Measurements from ENCODE around the gene PHLDA1. TPM values are rescaled to one million over a fixed set of nuclear protein-coding genes. Genes with fewer than 3 reads are reported as not detected.
A peak's percentile ranks its signal among the peaks of the same experiment; 100 is the strongest.

Gene PHLDA1
- total and polyA plus RNA-seq, 11 donors = 3.0 to 44.4 (median 5.5) TPM

DNA sequence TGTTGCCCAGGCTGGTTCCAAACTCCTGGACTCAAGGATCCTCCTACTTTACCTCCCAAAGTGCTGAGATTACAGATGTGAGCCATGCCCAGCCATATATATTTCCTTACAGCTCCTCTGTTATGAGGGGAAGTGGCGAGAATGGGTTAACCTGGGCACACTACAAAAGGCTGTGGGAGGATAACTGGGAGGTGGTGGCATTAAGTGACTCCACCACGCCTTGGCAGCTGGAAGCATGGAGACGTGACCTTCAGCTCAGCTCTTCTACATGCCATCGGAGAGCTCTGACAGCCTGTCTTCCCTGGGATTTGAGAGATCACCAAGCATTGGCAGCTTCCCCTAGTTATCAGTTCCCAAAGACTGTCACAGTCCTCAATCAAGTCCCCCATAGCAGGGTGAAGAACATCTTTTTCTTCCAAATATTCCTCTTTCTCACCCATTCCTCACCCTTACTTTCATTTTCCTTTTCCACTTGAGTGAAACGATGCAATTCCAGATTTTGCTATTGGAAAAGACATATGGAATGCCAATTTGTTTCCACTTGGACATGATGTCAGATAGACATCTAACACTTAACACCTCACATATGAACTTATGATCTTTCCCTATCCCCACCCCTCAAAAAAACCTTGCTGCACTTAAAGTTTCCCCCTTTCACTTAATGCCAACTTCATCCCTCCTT lies 48.5 kb downstream of the PHLDA1 start:
- 40 to 52% (median 49%) methylated on average over 5 of the region's 5 CpGs for WGBS, 4 donors
- TF ChIP-seq POLR2A (IDR thresholded peaks at IDR 0.05) = no peak
- TF ChIP-seq, protein P1, sequence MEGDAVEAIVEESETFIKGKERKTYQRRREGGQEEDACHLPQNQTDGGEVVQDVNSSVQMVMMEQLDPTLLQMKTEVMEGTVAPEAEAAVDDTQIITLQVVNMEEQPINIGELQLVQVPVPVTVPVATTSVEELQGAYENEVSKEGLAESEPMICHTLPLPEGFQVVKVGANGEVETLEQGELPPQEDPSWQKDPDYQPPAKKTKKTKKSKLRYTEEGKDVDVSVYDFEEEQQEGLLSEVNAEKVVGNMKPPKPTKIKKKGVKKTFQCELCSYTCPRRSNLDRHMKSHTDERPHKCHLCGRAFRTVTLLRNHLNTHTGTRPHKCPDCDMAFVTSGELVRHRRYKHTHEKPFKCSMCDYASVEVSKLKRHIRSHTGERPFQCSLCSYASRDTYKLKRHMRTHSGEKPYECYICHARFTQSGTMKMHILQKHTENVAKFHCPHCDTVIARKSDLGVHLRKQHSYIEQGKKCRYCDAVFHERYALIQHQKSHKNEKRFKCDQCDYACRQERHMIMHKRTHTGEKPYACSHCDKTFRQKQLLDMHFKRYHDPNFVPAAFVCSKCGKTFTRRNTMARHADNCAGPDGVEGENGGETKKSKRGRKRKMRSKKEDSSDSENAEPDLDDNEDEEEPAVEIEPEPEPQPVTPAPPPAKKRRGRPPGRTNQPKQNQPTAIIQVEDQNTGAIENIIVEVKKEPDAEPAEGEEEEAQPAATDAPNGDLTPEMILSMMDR (IDR thresholded peaks at IDR 0.05) = no peak
- H3K27ac ChIP-seq = peak overlapping the region in 8 of 12 donors; percentile 8 to 62 (median 50)
- H3K4me3 ChIP-seq = peak overlapping the region in 6 of 12 donors; percentile 15 to 47 (median 30)
- DNase-seq (peak in 2 of 5 donors; percentile 42 to 43), ATAC-seq (peak; percentile 34 to 79 (median 71))
- intact Hi-C loops (cut with DNase I) = loop anchor here in 1 of 10 donors (5.0 kb wide), 1 partner anchor 49 kb away; the partner anchor contains the start of gene PHLDA1
- no peaks in the 10 kb centered on the region for H3K36me3 ChIP-seq
- peaks cover 0 to 46% (median 19%) of the 10 kb centered on the region in 12 donors for H3K4me1 ChIP-seq
- H3K27me3 ChIP-seq = no peaks in the 10 kb centered on the region
- H3K9me3 ChIP-seq = peaks cover 0 to 5% (median 0%) of the 10 kb centered on the region in 12 donors

DNA sequence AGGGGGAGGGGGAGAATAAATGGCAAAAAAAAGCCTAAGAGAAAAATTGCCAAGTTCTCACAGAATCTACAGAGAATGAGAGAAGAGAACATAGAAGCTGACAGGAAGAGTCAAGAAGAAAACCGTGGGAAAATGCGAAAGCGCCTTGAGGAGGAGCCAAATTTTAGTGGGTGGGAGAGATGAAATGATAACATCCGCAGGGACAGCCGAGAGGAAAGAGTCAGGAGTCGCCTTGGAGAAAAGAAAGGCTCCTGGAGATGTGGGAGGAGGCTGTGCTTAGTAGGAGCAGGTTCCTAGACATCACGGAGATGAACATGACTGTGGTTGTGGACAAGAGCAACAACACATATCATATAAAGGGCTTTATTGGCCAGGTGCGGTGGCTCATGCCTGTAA lies 49.4 kb downstream of the PHLDA1 start:
- Histone ChIP-seq H3K9me3 (no peaks in the 10 kb centered on the region), H3K4me3 (peak overlapping the region in 2 of 12 donors; percentile 24 to 47), H3K27ac (peak overlapping the region in 9 of 12 donors; percentile 6 to 62 (median 50)), H3K4me1 (peaks cover 0 to 55% (median 26%) of the 10 kb centered on the region in 12 donors), H3K27me3 (no peaks in the 10 kb centered on the region), H3K36me3 (no peaks in the 10 kb centered on the region)
- no peak for TF ChIP-seq POLR2A (IDR thresholded peaks at IDR 0.05)
- TF ChIP-seq, protein P1 (IDR thresholded peaks at IDR 0.05) = no peak
- intact Hi-C loops (cut with DNase I) = loop anchor here in 1 of 10 donors (5.0 kb wide), 1 partner anchor 50 kb away; the partner anchor contains the start of gene PHLDA1
- DNase-seq = peak in 4 of 5 donors; percentile 28 to 60 (median 46)
- 66 to 80% (median 73%) methylated on average over 8 of the region's 8 CpGs for WGBS, 4 donors
- peak in 2 of 4 donors; percentile 13 to 22 for ATAC-seq

DNA sequence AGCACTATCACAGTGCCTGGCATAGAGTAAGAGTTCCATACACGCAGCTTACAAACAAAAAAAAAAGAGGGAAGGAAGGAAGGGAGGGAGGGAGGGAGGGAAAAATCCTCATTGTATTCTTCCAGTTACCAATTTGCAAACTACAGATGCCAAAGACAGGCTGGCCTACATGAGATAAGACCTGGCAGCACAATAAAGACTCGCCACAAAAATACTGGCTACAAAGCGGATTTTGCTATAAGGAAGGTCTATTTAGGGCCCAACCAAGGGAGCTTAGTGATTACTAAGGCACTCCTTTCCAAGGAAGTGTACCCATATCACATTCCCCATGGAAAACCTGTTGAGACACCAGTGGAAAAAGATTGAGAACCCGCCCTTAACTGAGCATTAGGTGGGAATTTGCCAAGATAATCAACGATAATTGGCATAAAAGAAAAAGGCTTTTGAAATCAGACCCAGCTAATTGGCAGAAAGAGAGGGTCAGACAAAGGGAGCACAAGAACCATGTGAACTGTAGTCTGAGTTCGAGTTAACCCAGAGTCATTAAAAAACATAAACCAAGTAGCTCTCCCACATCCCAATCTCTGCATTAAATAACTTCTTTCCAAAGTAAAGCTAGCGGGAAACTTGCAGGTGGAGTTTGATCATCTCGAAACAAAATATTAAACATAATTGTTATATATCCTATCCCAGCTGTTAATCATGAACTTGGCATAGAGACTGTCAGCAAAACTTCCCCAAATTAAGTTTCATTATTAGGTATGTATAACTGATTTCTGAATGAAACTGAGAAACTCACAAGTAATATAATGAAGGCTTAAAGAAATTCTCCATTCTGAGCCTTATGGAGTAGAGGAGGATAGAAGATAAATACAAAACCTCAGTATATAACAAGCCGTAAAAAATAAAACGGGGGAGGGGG lies 50.1 kb downstream of the PHLDA1 start:
- H3K36me3 ChIP-seq = no peaks in the 10 kb centered on the region
- no peak for TF ChIP-seq POLR2A (IDR thresholded peaks at IDR 0.05)
- intact Hi-C loops (cut with DNase I) = loop anchor here in 1 of 10 donors (5.0 kb wide), 1 partner anchor 51 kb away; the partner anchor contains the start of gene PHLDA1
- no peak overlapping the region for H3K4me3 ChIP-seq
- H3K4me1 ChIP-seq = peaks cover 0 to 60% (median 26%) of the 10 kb centered on the region in 12 donors
- no peak for ATAC-seq
- H3K27me3 ChIP-seq = no peaks in the 10 kb centered on the region
- H3K27ac ChIP-seq = peak overlapping the region in 9 of 12 donors; percentile 17 to 59 (median 28)
- 75 to 81% (median 78%) methylated on average over 10 of the region's 10 CpGs for WGBS, 4 donors
- H3K9me3 ChIP-seq = no peaks in the 10 kb centered on the region
- no peak for DNase-seq

DNA sequence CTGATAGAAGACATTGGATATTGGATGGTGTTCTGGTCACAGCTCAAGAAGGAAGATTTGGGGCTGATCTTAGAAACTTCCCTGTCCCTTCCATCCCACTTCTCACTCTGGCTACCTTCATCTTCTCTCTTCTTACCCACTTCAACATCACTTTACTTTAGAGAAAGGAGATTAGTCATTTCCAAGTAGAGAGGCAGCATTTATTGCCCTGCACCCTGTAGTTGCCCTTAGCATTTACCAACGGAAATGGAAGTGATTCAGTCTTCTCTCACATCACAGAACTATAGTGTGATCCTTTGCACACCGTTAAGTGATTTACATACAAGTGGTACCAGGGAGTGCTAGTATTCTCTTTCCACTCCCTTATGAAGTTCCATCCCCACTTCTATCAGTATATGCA lies 52.4 kb downstream of the PHLDA1 start:
- TF ChIP-seq, protein P1 (IDR thresholded peaks at IDR 0.05) = no peak
- TF ChIP-seq POLR2A (IDR thresholded peaks at IDR 0.05) = no peak
- no peak overlapping the region for H3K4me3 ChIP-seq
- WGBS, 4 donors = 88 to 100% (median 93%) methylated on average over 2 of the region's 2 CpGs
- intact Hi-C loops (cut with DNase I) = loop anchor here in 1 of 10 donors (5.0 kb wide), 1 partner anchor 48 kb away; no protein-coding TSS in a partner anchor
- no peaks in the 10 kb centered on the region for H3K27me3 ChIP-seq
- H3K36me3 ChIP-seq = no peaks in the 10 kb centered on the region
- H3K27ac ChIP-seq = peak overlapping the region in 8 of 12 donors; percentile 65 to 89 (median 74)
- H3K9me3 ChIP-seq = no peaks in the 10 kb centered on the region
- peaks cover 0 to 83% (median 29%) of the 10 kb centered on the region in 12 donors for H3K4me1 ChIP-seq
- DNase-seq (no peak), ATAC-seq (no peak)
